ENCODE results near the gene CAGE1. TPM values are rescaled to one million over a fixed set of nuclear protein-coding genes. Genes with fewer than 3 reads are reported as not detected.

The CAGE1 gene
- total RNA-seq, 2 experiments from 2014 or later, result 0.11 to 0.18 TPM

DNA sequence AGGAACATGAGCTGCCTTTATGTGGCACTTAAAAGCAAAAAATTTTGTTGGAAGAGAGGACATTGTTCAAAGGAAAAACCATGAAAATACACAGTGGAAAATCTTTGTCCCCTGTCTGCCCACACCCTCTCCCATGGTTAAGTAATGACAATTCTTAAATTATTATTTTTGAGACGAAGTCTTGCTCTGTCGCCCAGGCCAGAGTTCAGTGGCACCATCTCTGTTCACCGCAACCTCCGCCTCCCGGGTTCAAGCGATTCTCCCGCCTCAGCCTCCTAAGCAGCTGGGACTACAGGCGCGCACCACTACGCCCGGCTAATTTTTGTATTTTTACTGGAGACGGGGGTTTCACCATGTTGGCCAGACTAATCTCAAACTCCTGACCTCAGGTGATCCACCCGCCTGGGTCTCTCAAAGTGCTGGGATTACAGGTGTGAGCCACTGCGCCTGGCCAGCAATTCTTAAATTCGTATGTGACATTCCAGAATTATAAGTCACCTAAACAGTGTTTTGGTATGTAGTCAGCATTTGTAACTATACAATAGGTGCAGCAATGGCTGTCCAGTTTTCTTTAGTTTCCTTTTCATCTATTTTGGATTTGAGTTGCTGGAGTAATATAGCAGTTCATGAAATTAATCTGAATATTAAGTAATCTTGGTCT lies 75.9 kb downstream of the CAGE1 start:
- H3K4me3 Mint-ChIP-seq, result peak overlapping the region; percentile 94
- peak; percentile 20 for DNase-seq
- peak overlapping the region; percentile 92 for H3K27ac Mint-ChIP-seq
- H3K36me3 Mint-ChIP-seq (ENCODE audit: low read depth), result peaks cover 32% of the 10 kb centered on the region
- ChIA-PET POLR2A (interaction anchor here (1.1 to 3.9 kb wide), 3 partner anchors 31 to 76 kb away, joined by 3 to 22 read pairs (median 4); partner anchors contain the start of genes CAGE1 and RIOK1), CTCF (interaction anchor here (1.5 to 3.2 kb wide), 3 partner anchors 11 to 75 kb away, joined by 4 to 11 read pairs (median 10); partner anchors contain the start of genes CAGE1 and RIOK1)
- peaks cover 38% of the 10 kb centered on the region for H3K4me1 Mint-ChIP-seq (ENCODE audit: low read depth)
- TF ChIP-seq, protein P1, sequence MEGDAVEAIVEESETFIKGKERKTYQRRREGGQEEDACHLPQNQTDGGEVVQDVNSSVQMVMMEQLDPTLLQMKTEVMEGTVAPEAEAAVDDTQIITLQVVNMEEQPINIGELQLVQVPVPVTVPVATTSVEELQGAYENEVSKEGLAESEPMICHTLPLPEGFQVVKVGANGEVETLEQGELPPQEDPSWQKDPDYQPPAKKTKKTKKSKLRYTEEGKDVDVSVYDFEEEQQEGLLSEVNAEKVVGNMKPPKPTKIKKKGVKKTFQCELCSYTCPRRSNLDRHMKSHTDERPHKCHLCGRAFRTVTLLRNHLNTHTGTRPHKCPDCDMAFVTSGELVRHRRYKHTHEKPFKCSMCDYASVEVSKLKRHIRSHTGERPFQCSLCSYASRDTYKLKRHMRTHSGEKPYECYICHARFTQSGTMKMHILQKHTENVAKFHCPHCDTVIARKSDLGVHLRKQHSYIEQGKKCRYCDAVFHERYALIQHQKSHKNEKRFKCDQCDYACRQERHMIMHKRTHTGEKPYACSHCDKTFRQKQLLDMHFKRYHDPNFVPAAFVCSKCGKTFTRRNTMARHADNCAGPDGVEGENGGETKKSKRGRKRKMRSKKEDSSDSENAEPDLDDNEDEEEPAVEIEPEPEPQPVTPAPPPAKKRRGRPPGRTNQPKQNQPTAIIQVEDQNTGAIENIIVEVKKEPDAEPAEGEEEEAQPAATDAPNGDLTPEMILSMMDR (IDR thresholded peaks at IDR 0.05), result no peak
- H3K9me3 Mint-ChIP-seq, result peaks cover 7% of the 10 kb centered on the region
- intact Hi-C loops (cut with micrococcal nuclease), result loop anchor here (10.0 kb wide), 1 partner anchor 71 kb away; the partner anchor contains the start of genes CAGE1 and RIOK1
- no peak for ATAC-seq
- no peaks in the 10 kb centered on the region for H3K27me3 Mint-ChIP-seq

- H3K27me3 Mint-ChIP-seq, result no peaks in the 10 kb centered on the region
- TF ChIP-seq, protein P1 (IDR thresholded peaks at IDR 0.05), result no peak
- intact Hi-C loops (cut with micrococcal nuclease), result loop anchor here (10.0 kb wide), 1 partner anchor 72 kb away; the partner anchor contains the start of genes CAGE1 and RIOK1
- H3K36me3 Mint-ChIP-seq (ENCODE audit: low read depth), result peaks cover 39% of the 10 kb centered on the region
- peak; percentile 98 for ATAC-seq
- peak within 1 kb of the TSS; percentile 92 for H3K27ac Mint-ChIP-seq
- H3K9me3 Mint-ChIP-seq, result peaks cover 7% of the 10 kb centered on the region
- POLR2A ChIA-PET, result interaction anchor here (1.4 to 3.9 kb wide), 2 partner anchors 36 to 77 kb away, joined by 4 to 22 read pairs; partner anchors contain the start of genes CAGE1 and RIOK1
- DNase-seq, result peak; percentile 97
- peak within 1 kb of the TSS; percentile 94 for H3K4me3 Mint-ChIP-seq
- H3K4me1 Mint-ChIP-seq (ENCODE audit: low read depth), result peaks cover 45% of the 10 kb centered on the region
- CTCF ChIA-PET, result interaction anchor here (2.7 kb wide), 1 partner anchor 76 kb away, joined by 10 read pairs; the partner anchor contains the start of genes CAGE1 and RIOK1
Observed at GRCh38 chr6:7312616-7313504, 76.7 kb downstream of the CAGE1 start, which contains the start of gene SSR1. Gene SSR1, minus strand, starts transcription at chr6:7313199. Its CDS starts 79 bp downstream, at chr6:7313120.

GRCh38 chr6:7311917-7312615 lies 77.5 kb downstream of the CAGE1 start:
- Mint-ChIP-seq H3K4me3 (peak overlapping the region; percentile 94), H3K27ac (peak overlapping the region; percentile 92), H3K4me1 (ENCODE audit: low read depth) (peaks cover 51% of the 10 kb centered on the region), H3K9me3 (peaks cover 7% of the 10 kb centered on the region), H3K36me3 (ENCODE audit: low read depth) (peaks cover 45% of the 10 kb centered on the region), H3K27me3 (no peaks in the 10 kb centered on the region)
- ATAC-seq (no peak), DNase-seq (no peak)
- ChIA-PET CTCF (interaction anchor here (2.7 kb wide), 1 partner anchor 77 kb away, joined by 10 read pairs; the partner anchor contains the start of genes CAGE1 and RIOK1), POLR2A (interaction anchor here (3.9 kb wide), 1 partner anchor 78 kb away, joined by 22 read pairs; the partner anchor contains the start of genes CAGE1 and RIOK1)
- TF ChIP-seq, protein P1 (IDR thresholded peaks at IDR 0.05), result no peak
- intact Hi-C loops (cut with micrococcal nuclease), result loop anchor here (10.0 kb wide), 1 partner anchor 73 kb away; the partner anchor contains the start of genes CAGE1 and RIOK1

GRCh38 chr6:7311176-7311575 lies 78.4 kb downstream of the CAGE1 start:
- Mint-ChIP-seq H3K27me3 (no peaks in the 10 kb centered on the region), H3K9me3 (peaks cover 7% of the 10 kb centered on the region), H3K36me3 (ENCODE audit: low read depth) (peaks cover 47% of the 10 kb centered on the region), H3K4me3 (peak overlapping the region; percentile 94), H3K27ac (no peak overlapping the region), H3K4me1 (ENCODE audit: low read depth) (peaks cover 53% of the 10 kb centered on the region)
- ChIA-PET CTCF (no interaction called here), POLR2A (interaction anchor here (3.9 kb wide), 1 partner anchor 78 kb away, joined by 22 read pairs; the partner anchor contains the start of genes CAGE1 and RIOK1)
- TF ChIP-seq, protein P1 (IDR thresholded peaks at IDR 0.05), result no peak
- DNase-seq (no peak), ATAC-seq (no peak)
- intact Hi-C loops (cut with micrococcal nuclease), result loop anchor here (10.0 kb wide), 1 partner anchor 74 kb away; the partner anchor contains the start of genes CAGE1 and RIOK1

All from activated CD8-positive, alpha-beta T cell treated with anti-CD3 and anti-CD28 coated beads for 36 hours (primary cell).